Pancreas (tissue), 10 donors: Measurements from ENCODE around the gene P4HA3. TPM values are rescaled to one million over a fixed set of nuclear protein-coding genes. Genes with fewer than 3 reads are reported as not detected.
A peak's percentile ranks its signal among the peaks of the same experiment; 100 is the strongest.

Experiments used
- ATAC-seq, 4 donors: fragments of 200-7000 bp; cut with Tn5 transposase; one replicate each; pipeline versions ENCODE4 v1.8.0 to v1.9.1; 2020; ENCODE audit warnings: mild to moderate bottlenecking in 4 of 4, moderate library complexity in 4 of 4
- DNase-seq, 6 donors: peaks; one replicate each; pipeline ENCODE4 v3.0.0-alpha.2; 2020
- FAIRE-seq: peaks from 2 replicates; lab custom pipeline; 2012; peaks lifted over from hg19 to GRCh38; lab: Jason Lieb, UNC
- H3K27ac ChIP-seq, 4 donors: fragments of 200-600 bp; sonication (generic); 1 replicate in 3 of 4; 2 replicates in 1 of 4; pipeline versions ENCODE4 v1.5.0 to v1.8.0; 2020
- H3K27me3 ChIP-seq, 4 donors: fragments of 200-600 bp; one replicate each; pipeline ENCODE4 v1.8.0; 2021
- H3K36me3 ChIP-seq, 3 donors: fragments of 200-600 bp; sonication (generic) in 1 of 3; one replicate each; pipeline versions ENCODE4 v1.5.0 to v1.8.0; 2020 to 2021
- H3K4me1 ChIP-seq, 3 donors: fragments of 200-600 bp; one replicate each; pipeline ENCODE4 v1.8.0; 2021
- H3K4me3 ChIP-seq, 4 donors: fragments of 200-600 bp; sonication (generic) in 2 of 4; one replicate each; pipeline versions ENCODE4 v1.5.0 to v1.8.0; 2020 to 2021
- H3K9me3 ChIP-seq, 4 donors: fragments of 200-600 bp; one replicate each; pipeline ENCODE4 v1.8.0; 2021
- CTCF ChIP-seq, 4 donors: fragments of 200-600 bp; sonication (generic) in 3 of 4; IDR thresholded peaks; one replicate each; pipeline versions ENCODE4 v1.5.0 to v1.8.0; 2021; ENCODE audit warnings: antibody characterized with exemption in 4 of 4
- WGBS, 2 donors: extraction: QIAGEN DNeasy Blood & Tissue Kit; methylation state at CpG; one replicate each; pipeline ENCODE4 v1.1.7; 2013; 5-methylcytosine and 5-hydroxymethylcytosine counted together
- intact Hi-C, 3 donors: fragments of 100-400 bp; cut with DNase I; formaldehyde crosslinking; loops; one replicate each; pipeline versions ENCODE4 v1.11.1 to v1.14.2; 2022
- polyA plus RNA-seq, 2 donors: library from polyadenylated mRNA; stranded (reverse); fragments of 200-250 nt; gene quantifications; one replicate each; pipeline ENCODE4 v1.2.3, GENCODE V29; 2013
- total RNA-seq, 6 donors: library from RNA; stranded (reverse); fragmentation: NEBNext Ultra II Directional in 4 of 6; extraction: Animal tissue kit (Norgen Biotek cat#: 25700) in 4 of 6; gene quantifications; one replicate each; pipeline versions ENCODE4 v1.2.1 to v1.2.4, GENCODE V29; 2021 to 2023
- donor health status: healthy with polysubstance abuse.
- donor health status: DM: no; HTN: no; CAD: no; lungs with moderate emphysema.
- donor health status: DM: no; HTN: no; CAD: no.
- donor health status: control.
- donor health status: control.
- donor health status: Bipolar disorder and iron deficiency.
- donor health status: DM: yes; HTN: yes; CAD: no.
- donor health status: DM: no; HTN: no; CAD: no.
- donor health status: DM: no; HTN: no; CAD: no.
- donor health status: DM: yes; HTN: yes; CAD: no.

The P4HA3 gene
- total and polyA plus RNA-seq, 8 donors = 0.19 to 0.94 (median 0.38) TPM; not detected in 3

GRCh38 chr11:74326665-74327064 lies 15.2 kb upstream of the P4HA3 start:
- ATAC-seq (no peak), FAIRE-seq (no peak), DNase-seq (no peak)
- H3K4me3 ChIP-seq = no peak overlapping the region
- intact Hi-C loops = loop anchor here in 1 of 3 donors (10.0 kb wide), 1 partner anchor 72 kb away; no protein-coding TSS in a partner anchor
- peaks cover 13 to 26% (median 16%) of the 10 kb centered on the region in 3 donors for H3K4me1 ChIP-seq
- no peak for TF ChIP-seq CTCF (IDR thresholded peaks at IDR 0.05)
- H3K27me3 ChIP-seq = no peaks in the 10 kb centered on the region
- H3K27ac ChIP-seq = peak overlapping the region in 1 of 4 donors; percentile 26
- no peaks in the 10 kb centered on the region for H3K36me3 ChIP-seq
- WGBS, 2 donors = 74 to 83% methylated on average over 5 of the region's 5 CpGs
- H3K9me3 ChIP-seq = no peaks in the 10 kb centered on the region

- H3K9me3 ChIP-seq = no peaks in the 10 kb centered on the region
- DNase-seq (peak; percentile 66 to 88 (median 84)), FAIRE-seq (no peak), ATAC-seq (peak; percentile 92 to 97 (median 94))
- H3K27me3 ChIP-seq = no peaks in the 10 kb centered on the region
- no peak overlapping the region for H3K4me3 ChIP-seq
- WGBS, 2 donors = 21 to 31% methylated on average over 7 of the region's 7 CpGs
- intact Hi-C loops = loop anchor here in 1 of 3 donors (10.0 kb wide), 1 partner anchor 71 kb away; no protein-coding TSS in a partner anchor
- peak overlapping the region in 2 of 4 donors; percentile 24 to 26 for H3K27ac ChIP-seq
- peaks cover 13 to 21% (median 16%) of the 10 kb centered on the region in 3 donors for H3K4me1 ChIP-seq
- TF ChIP-seq CTCF (IDR thresholded peaks at IDR 0.05) = no peak
- no peaks in the 10 kb centered on the region for H3K36me3 ChIP-seq
Measured at GRCh38 chr11:74325649-74326645, 14.5 kb upstream of the P4HA3 start.

- ATAC-seq (peak in 1 of 4 donors; percentile 15), DNase-seq (no peak), FAIRE-seq (no peak)
- H3K27me3 ChIP-seq = no peaks in the 10 kb centered on the region
- H3K4me1 ChIP-seq = peaks cover 7 to 16% (median 14%) of the 10 kb centered on the region in 3 donors
- WGBS, 2 donors = 44 to 52% methylated on average over 2 of the region's 2 CpGs
- no peak overlapping the region for H3K4me3 ChIP-seq
- no peak overlapping the region for H3K27ac ChIP-seq
- no peak for TF ChIP-seq CTCF (IDR thresholded peaks at IDR 0.05)
- intact Hi-C loops = loop anchor here in 1 of 3 donors (10.0 kb wide), 1 partner anchor 68 kb away; no protein-coding TSS in a partner anchor
- H3K9me3 ChIP-seq = no peaks in the 10 kb centered on the region
- no peaks in the 10 kb centered on the region for H3K36me3 ChIP-seq
Measured at GRCh38 chr11:74322667-74323066, 11.2 kb upstream of the P4HA3 start.

GRCh38 chr11:74321487-74322188 lies 10.2 kb upstream of the P4HA3 start:
- ATAC-seq (peak in 1 of 4 donors; percentile 27), FAIRE-seq (no peak), DNase-seq (peak in 1 of 6 donors; percentile 21)
- Histone ChIP-seq H3K36me3 (no peaks in the 10 kb centered on the region), H3K4me3 (no peak overlapping the region), H3K27ac (no peak overlapping the region), H3K4me1 (peaks cover 7 to 14% (median 8%) of the 10 kb centered on the region in 3 donors), H3K27me3 (no peaks in the 10 kb centered on the region), H3K9me3 (no peaks in the 10 kb centered on the region)
- peak; percentile 16 to 35 (median 26) for TF ChIP-seq CTCF (IDR thresholded peaks at IDR 0.05)
- WGBS, 2 donors = 33 to 37% methylated on average over 10 of the region's 10 CpGs
- intact Hi-C loops = loop anchor here in 1 of 3 donors (10.0 kb wide), 1 partner anchor 67 kb away; no protein-coding TSS in a partner anchor
